Measurements from ENCODE around the gene TRABD.

GRCh38 chr22:50197856-50198623, 12.3 kb downstream of the TRABD start:
- TF ChIP-seq, protein P1, sequence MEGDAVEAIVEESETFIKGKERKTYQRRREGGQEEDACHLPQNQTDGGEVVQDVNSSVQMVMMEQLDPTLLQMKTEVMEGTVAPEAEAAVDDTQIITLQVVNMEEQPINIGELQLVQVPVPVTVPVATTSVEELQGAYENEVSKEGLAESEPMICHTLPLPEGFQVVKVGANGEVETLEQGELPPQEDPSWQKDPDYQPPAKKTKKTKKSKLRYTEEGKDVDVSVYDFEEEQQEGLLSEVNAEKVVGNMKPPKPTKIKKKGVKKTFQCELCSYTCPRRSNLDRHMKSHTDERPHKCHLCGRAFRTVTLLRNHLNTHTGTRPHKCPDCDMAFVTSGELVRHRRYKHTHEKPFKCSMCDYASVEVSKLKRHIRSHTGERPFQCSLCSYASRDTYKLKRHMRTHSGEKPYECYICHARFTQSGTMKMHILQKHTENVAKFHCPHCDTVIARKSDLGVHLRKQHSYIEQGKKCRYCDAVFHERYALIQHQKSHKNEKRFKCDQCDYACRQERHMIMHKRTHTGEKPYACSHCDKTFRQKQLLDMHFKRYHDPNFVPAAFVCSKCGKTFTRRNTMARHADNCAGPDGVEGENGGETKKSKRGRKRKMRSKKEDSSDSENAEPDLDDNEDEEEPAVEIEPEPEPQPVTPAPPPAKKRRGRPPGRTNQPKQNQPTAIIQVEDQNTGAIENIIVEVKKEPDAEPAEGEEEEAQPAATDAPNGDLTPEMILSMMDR (IDR thresholded peaks at IDR 0.05; ENCODE audit: low read length), result no peak
- no peak for TF ChIP-seq EZH2 (IDR thresholded peaks at IDR 0.05; ENCODE audit: borderline replicate concordance, low read length)
